Heart right ventricle (tissue), 16 donors: Measurements from ENCODE around the gene CXCL14. TPM values are rescaled to one million over a fixed set of nuclear protein-coding genes. Genes with fewer than 3 reads are reported as not detected.

ENCODE experiments used
- ATAC-seq, 8 donors: fragments of 200-7000 bp; cut with Tn5 transposase; one replicate each; pipeline ENCODE4 v1.9.1; 2020; ENCODE audit warnings: mild to moderate bottlenecking in 8 of 8, moderate library complexity in 8 of 8, moderate number of reproducible peaks in 1 of 8
- DNase-seq, 2 donors: peaks; one replicate each; pipeline ENCODE4 v3.0.0-alpha.2; 2020
- H3K27ac ChIP-seq, 10 donors: fragments of 200-600 bp; sonication (generic) in 2 of 10; one replicate each; pipeline versions ENCODE4 v1.5.0 to v1.8.0; 2020 to 2022; ENCODE audit warnings: mild to moderate bottlenecking in 3 of 10
- H3K27me3 ChIP-seq, 7 donors: fragments of 200-600 bp; one replicate each; pipeline ENCODE4 v1.8.0; 2021 to 2022; ENCODE audit warnings: mild to moderate bottlenecking in 2 of 7
- H3K36me3 ChIP-seq, 9 donors: fragments of 200-600 bp; sonication (generic) in 1 of 9; one replicate each; pipeline versions ENCODE4 v1.5.0 to v1.8.0; 2020 to 2022; ENCODE audit warnings: mild to moderate bottlenecking in 2 of 9
- H3K4me1 ChIP-seq, 9 donors: fragments of 200-600 bp; sonication (generic) in 1 of 9; one replicate each; pipeline versions ENCODE4 v1.5.0 to v1.8.0; 2020 to 2022; ENCODE audit warnings: mild to moderate bottlenecking in 4 of 9
- H3K4me3 ChIP-seq, 10 donors: fragments of 200-600 bp; sonication (generic) in 2 of 10; one replicate each; pipeline versions ENCODE4 v1.5.0 to v1.8.0; 2020 to 2022; ENCODE audit warnings: mild to moderate bottlenecking in 7 of 10, moderate library complexity in 2 of 10
- H3K9me3 ChIP-seq, 11 donors: fragments of 200-600 bp in 10 of 11; sonication (generic) in 2 of 11; one replicate each; pipeline versions ENCODE4 v1.5.0 to v1.8.0; 2013 to 2022; ENCODE audit warnings: mild to moderate bottlenecking in 2 of 11, control low read depth in 1 of 11, moderate library complexity in 1 of 11
- WGBS, 2 donors: extraction: QIAGEN DNeasy Blood & Tissue Kit; methylation state at CpG; one replicate each; pipeline ENCODE4 v1.1.7; 2013; ENCODE audit warnings: inconsistent platforms in 1 of 2; 5-methylcytosine and 5-hydroxymethylcytosine counted together
- intact Hi-C, 10 donors: fragments of 100-400 bp; cut with DNase I; formaldehyde crosslinking; loops; one replicate each; pipeline versions ENCODE4 v1.11.1 to v1.14.2; 2022
- polyA plus RNA-seq, 2 donors: library from polyadenylated mRNA; stranded (reverse); fragments of 200-250 nt; gene quantifications; one replicate each; pipeline ENCODE4 v1.2.3, GENCODE V29; 2013
- total RNA-seq, 10 donors: library from RNA; stranded (reverse); fragmentation: NEBNext Ultra II Directional in 3 of 10; extraction: Animal tissue kit (Norgen Biotek cat#: 25700) in 3 of 10; gene quantifications; one replicate each; pipeline versions ENCODE4 v1.2.1 to v1.2.4, GENCODE V29; 2021 to 2023
- TF ChIP-seq, protein P1 (sequence below), 9 donors: fragments of 200-600 bp; sonication (generic) in 2 of 9; IDR thresholded peaks; one replicate each; pipeline versions ENCODE4 v1.5.0 to v1.8.0; 2021 to 2022; ENCODE audit warnings: antibody characterized with exemption in 9 of 9, mild to moderate bottlenecking in 5 of 9, moderate library complexity in 1 of 9
- donor health status: Arrhythmogenic right ventricular cardiomyopathy.
- donor health status: ischemic (EF 13 %, LVEDD 7.1; RV severe dilation, severe dysfunction).
- donor health status: healthy with polysubstance abuse.
- donor health status: DM: no; HTN: yes; CAD: no.
- donor health status: DM: no; HTN: no; CAD: no.
- donor health status: ischemic (EF 25% LVEDD 6.9; RV normal size, moderate dysfunction).
- donor health status: ischemic (EF 25% LVEDD 5.7; RV mildly dilated, moderate dysfunction).
- donor health status: healthy.
- donor health status: DM: yes; HTN: yes; CAD: no.
- donor health status: Ischemic cardiomyopathy.
- donor health status: ischemic (EF 35%, LVEDD 5.7; RV mildly dilated, moderate dysfunction).
- donor health status: nonischemic (EF 11% LVEDD 7.7; RV severe dilation, severe dysfunction).
- donor health status: DM: yes; HTN: yes; CAD: no.
- donor health status: PGD.
- donor health status: ischemic (EF 29% LVEDD 5.4; RV normal size, mild dysfunction).
- donor health status: nonischemic (EF 23%, LVEDD 6.1; RV moderate dilation, normal function).

CXCL14 gene
- total and polyA plus RNA-seq, 12 donors = 0.28 to 2.2 (median 0.51) TPM

DNA sequence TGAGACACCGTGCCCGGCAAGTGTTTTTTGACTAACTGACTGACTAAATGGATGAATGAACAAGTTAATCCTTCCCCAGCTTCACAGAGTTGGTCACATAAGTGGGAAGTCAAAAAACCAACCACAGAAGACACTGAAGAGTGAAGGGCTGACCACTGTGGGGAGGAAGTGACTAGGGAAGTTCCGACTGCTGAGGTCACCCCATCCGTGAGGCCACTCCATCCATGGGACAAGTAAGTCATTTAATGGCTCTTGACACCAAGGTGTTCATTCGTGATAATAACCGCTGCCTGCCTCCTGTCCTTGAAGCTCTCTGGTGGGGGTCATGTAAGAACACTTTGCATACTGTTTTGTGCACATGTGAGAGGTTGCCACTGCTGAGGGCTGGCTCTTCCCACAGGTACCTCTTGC lies 22.2 kb upstream of the CXCL14 start:
- Histone ChIP-seq H3K36me3 (no peaks in the 10 kb centered on the region), H3K9me3 (no peaks in the 10 kb centered on the region), H3K27me3 (peaks cover 0 to 25% (median 4%) of the 10 kb centered on the region in 7 donors), H3K4me3 (no peak overlapping the region), H3K4me1 (no peaks in the 10 kb centered on the region), H3K27ac (no peak overlapping the region)
- DNase-seq (no peak), ATAC-seq (no peak)
- WGBS, 2 donors = 84 to 89% methylated on average over 6 of the region's 6 CpGs
- intact Hi-C loops = no loop called here
- TF ChIP-seq, protein P1, sequence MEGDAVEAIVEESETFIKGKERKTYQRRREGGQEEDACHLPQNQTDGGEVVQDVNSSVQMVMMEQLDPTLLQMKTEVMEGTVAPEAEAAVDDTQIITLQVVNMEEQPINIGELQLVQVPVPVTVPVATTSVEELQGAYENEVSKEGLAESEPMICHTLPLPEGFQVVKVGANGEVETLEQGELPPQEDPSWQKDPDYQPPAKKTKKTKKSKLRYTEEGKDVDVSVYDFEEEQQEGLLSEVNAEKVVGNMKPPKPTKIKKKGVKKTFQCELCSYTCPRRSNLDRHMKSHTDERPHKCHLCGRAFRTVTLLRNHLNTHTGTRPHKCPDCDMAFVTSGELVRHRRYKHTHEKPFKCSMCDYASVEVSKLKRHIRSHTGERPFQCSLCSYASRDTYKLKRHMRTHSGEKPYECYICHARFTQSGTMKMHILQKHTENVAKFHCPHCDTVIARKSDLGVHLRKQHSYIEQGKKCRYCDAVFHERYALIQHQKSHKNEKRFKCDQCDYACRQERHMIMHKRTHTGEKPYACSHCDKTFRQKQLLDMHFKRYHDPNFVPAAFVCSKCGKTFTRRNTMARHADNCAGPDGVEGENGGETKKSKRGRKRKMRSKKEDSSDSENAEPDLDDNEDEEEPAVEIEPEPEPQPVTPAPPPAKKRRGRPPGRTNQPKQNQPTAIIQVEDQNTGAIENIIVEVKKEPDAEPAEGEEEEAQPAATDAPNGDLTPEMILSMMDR (IDR thresholded peaks at IDR 0.05) = no peak

DNA sequence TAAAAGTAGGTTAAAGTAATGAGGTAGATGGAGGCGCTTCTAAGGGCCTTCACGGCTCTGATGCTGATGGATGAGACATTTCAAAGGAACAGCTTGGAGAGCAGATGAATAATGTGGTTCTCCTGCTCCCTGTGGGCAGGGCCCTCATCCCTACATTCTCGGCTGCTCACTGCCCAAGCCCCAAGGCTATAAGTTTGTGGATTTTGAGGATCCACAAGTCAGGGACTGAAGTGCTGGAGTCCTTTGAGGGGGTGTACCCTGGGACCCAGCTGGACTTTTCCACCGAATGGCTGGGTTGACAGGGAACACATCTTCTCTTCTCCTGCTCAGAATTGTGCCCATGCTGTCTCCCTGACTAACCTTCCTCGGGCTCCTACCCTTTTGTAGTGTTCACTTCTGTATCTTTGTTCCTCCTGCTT lies 21.4 kb upstream of the CXCL14 start:
- ATAC-seq (no peak), DNase-seq (no peak)
- peaks cover 0 to 25% (median 4%) of the 10 kb centered on the region in 7 donors for H3K27me3 ChIP-seq
- TF ChIP-seq, protein P1 (IDR thresholded peaks at IDR 0.05) = no peak
- 70 to 75% methylated on average over 5 of the region's 5 CpGs for WGBS, 2 donors
- intact Hi-C loops = no loop called here
- no peaks in the 10 kb centered on the region for H3K4me1 ChIP-seq
- H3K4me3 ChIP-seq = no peak overlapping the region
- no peaks in the 10 kb centered on the region for H3K36me3 ChIP-seq
- no peaks in the 10 kb centered on the region for H3K9me3 ChIP-seq
- no peak overlapping the region for H3K27ac ChIP-seq

DNA sequence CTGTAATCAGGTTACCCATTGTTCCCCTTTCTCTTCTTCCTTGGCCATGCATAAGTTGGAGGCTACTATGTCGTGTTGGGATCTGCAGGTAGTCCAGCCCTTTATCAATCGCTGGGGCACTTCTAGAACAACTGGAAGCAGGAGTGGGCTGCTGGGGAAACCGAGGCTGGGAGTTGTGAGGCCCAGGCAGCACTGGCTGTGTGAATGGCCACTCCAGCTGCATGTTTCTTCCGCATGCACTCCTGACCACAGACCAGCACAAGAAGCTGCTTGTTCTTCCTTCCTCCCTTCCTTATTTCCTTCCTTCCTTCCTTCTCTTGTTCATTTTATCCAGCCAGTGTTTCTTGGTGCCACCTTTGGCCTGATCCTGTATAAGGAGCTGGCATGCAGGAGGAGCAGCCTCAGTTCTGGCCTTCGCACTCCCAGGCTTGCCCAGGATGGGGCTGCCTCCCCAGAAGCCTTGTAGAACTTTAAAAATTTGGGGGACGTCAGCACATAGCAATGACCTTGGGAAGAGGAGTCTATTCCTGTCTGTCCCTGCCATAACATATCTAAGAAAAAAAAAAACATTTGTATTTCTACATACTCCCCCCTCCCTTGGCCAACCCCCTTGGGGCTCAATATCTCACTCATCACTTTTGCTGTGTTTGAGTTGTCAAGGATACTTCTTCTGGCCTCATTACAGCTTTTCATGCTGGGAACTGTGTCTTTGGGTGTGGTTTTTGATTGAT lies 20.8 kb upstream of the CXCL14 start:
- TF ChIP-seq, protein P1 (IDR thresholded peaks at IDR 0.05) = no peak
- Histone ChIP-seq H3K4me3 (no peak overlapping the region), H3K9me3 (no peaks in the 10 kb centered on the region), H3K36me3 (no peaks in the 10 kb centered on the region), H3K27ac (no peak overlapping the region), H3K27me3 (peaks cover 0 to 25% (median 4%) of the 10 kb centered on the region in 7 donors), H3K4me1 (no peaks in the 10 kb centered on the region)
- 72 to 83% methylated on average over 6 of the region's 6 CpGs for WGBS, 2 donors
- intact Hi-C loops = no loop called here
- ATAC-seq = no peak
- no peak for DNase-seq

DNA sequence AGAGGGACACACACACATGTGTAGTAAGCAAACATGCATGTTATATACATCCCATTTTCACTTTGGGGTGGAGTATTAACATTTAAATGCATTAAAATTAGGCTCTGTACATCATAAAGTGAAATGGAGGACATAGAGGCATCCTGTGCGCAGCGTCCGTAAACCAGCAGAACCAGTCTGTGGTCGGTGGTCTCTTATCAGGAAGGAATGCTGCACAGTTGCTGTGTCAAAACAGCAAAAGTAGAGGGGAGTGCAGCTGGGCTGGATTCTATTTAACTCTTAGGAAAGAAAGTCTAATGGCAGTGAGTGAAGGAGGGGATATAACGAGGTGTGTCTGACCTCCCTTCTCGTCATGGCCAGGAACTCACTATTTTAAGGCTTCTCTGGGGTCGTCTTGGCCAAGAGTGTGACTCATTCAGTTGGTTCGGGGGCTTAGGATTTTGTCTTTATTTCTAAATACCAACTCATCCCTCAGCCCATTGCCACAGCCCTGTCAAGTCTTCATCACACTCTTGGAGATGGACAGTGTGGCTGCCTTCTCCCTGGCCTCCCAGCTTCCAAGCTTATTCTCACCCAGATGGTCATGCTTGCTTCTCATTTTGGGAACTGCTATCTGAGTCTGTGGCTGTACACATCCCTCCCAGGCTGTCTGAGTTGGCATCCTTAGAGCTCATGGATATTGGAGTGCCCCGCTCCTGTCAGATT lies 20.1 kb upstream of the CXCL14 start:
- Histone ChIP-seq H3K4me3 (no peak overlapping the region), H3K36me3 (no peaks in the 10 kb centered on the region), H3K27ac (no peak overlapping the region), H3K27me3 (peaks cover 0 to 21% (median 4%) of the 10 kb centered on the region in 7 donors), H3K4me1 (no peaks in the 10 kb centered on the region), H3K9me3 (no peaks in the 10 kb centered on the region)
- intact Hi-C loops = no loop called here
- DNase-seq = no peak
- TF ChIP-seq, protein P1 (IDR thresholded peaks at IDR 0.05) = no peak
- ATAC-seq = no peak
- 57 to 60% methylated on average over 9 of the region's 9 CpGs for WGBS, 2 donors
